Osteoblast (primary cell): ENCODE results near the gene CLDN25. TPM values are rescaled to one million over a fixed set of nuclear protein-coding genes. Genes with fewer than 3 reads are reported as not detected.
"Not testable (repeated sequence)": the region's sequence is repeated elsewhere in the genome, so short reads cannot be mapped to it uniquely, and the experiment has no call there.

Experiments
- DNase-seq: peaks from one replicate; pipeline ENCODE4 v3.0.0; 2011; ENCODE audit warnings: low spot score, mixed read lengths; ENCODE audit not compliant: insufficient read length; ENCODE audit errors: missing footprints
- H2AFZ ChIP-seq: 2 replicates; pipeline ENCODE4 v1.6.0; 2011; ENCODE audit warnings: mild to moderate bottlenecking, low read length
- H3K27ac ChIP-seq: 2 replicates; pipeline ENCODE4 v1.5.1; 2011; ENCODE audit warnings: mild to moderate bottlenecking, low read depth, low read length, moderate library complexity
- H3K27me3 ChIP-seq: 2 replicates; pipeline ENCODE4 v1.6.0; 2012; ENCODE audit warnings: mild to moderate bottlenecking, control low read depth, inconsistent platforms, low read length, moderate library complexity; ENCODE audit not compliant: insufficient read depth
- H3K36me3 ChIP-seq: 2 replicates; pipeline ENCODE4 v1.5.1; 2011; ENCODE audit warnings: mild to moderate bottlenecking, low read length, control low read depth, moderate library complexity; ENCODE audit not compliant: insufficient read depth
- H3K4me1 ChIP-seq: 2 replicates; pipeline ENCODE4 v1.5.1; 2011; ENCODE audit warnings: mild to moderate bottlenecking, low read length, control low read depth, moderate library complexity; ENCODE audit not compliant: insufficient read depth
- H3K4me2 ChIP-seq: 2 replicates; pipeline ENCODE4 v1.6.0; 2011; ENCODE audit warnings: mild to moderate bottlenecking, low read length; ENCODE audit not compliant: insufficient read depth
- H3K4me3 ChIP-seq: fragments of 200-600 bp; sonication (generic); 3 replicates; pipeline ENCODE4 v1.5.1; 2012; ENCODE audit warnings: mild to moderate bottlenecking, low read length, inconsistent platforms; ENCODE audit not compliant: insufficient read depth
- H3K79me2 ChIP-seq: 2 replicates; pipeline ENCODE4 v1.6.0; 2012; ENCODE audit warnings: mild to moderate bottlenecking, low read length, control low read depth, inconsistent platforms; ENCODE audit not compliant: insufficient read depth
- H3K9me3 ChIP-seq: 2 replicates; pipeline ENCODE4 v1.5.1; 2011; ENCODE audit warnings: low read depth, low read length, control low read depth
- H4K20me1 ChIP-seq: 2 replicates; pipeline ENCODE4 v1.6.0; 2012; ENCODE audit warnings: mild to moderate bottlenecking, low read length, control low read depth; ENCODE audit not compliant: insufficient read depth
- CTCF ChIP-seq: IDR thresholded peaks from 2 replicates; pipeline ENCODE4 v1.5.1; 2011; ENCODE audit warnings: mild to moderate bottlenecking, low read depth, low read length, moderate library complexity; ENCODE audit errors: extremely low read depth
- total RNA-seq: library from RNA; depleted of rRNA; stranded (reverse); fragments of >200 nt; gene quantifications from 2 replicates; pipeline ENCODE4 v1.2.3, GENCODE V29; 2012

The CLDN25 gene
- total RNA-seq, 1 donor, result not detected

DNA sequence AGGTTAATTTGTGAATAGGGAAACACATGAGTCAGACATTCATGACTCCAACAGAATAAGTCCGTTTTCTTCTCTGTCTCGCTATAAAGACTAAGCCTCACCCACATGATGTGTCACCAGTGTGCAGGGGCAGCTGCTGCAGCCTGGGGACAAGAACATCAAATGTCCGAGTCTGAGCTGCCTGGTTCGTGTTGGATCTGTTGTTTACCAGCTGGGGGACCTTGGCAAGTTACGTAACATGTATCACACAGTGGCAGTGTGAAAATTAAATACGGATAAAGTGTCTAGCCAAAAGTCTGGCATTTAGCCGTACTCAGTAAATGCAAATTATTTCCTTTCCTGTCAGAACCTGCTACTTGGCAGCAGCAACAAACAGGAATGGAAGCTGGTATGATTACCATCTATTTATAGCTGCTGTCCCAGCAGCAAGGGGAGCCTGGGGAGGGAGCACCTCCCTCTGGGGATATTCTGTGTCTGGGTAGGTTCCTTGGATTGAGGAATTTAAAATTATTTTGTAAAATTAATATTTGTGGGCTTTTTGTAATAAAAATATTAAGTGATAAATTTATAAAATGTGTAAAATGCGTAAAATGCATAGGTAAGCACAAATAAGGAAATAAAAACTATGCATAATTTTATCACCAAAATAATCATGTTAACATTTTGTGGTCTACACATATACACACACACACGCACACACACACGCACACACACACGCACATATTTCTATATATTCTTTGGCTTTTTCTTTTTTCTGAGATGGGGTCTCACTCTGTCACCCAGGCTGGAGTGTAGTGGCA is 1.3 kb upstream of the CLDN25 start:
- Histone ChIP-seq H3K4me3 (peak overlapping the region; percentile 48), H2AFZ (peak overlapping the region; percentile 77), H3K27ac (no peak overlapping the region), H3K79me2 (peaks cover 2% of the 10 kb centered on the region), H3K36me3 (no peaks in the 10 kb centered on the region), H3K4me1 (peaks cover 10% of the 10 kb centered on the region), H3K27me3 (peaks cover 24% of the 10 kb centered on the region), H3K9me3 (no peaks in the 10 kb centered on the region), H3K4me2 (peak overlapping the region; percentile 93), H4K20me1 (no peaks in the 10 kb centered on the region)
- no peak for DNase-seq
- no peak for TF ChIP-seq CTCF

- Histone ChIP-seq H3K79me2 (no peaks in the 10 kb centered on the region), H2AFZ (no peak overlapping the region), H3K27ac (no peak overlapping the region), H3K4me1 (peaks cover 6% of the 10 kb centered on the region), H3K27me3 (peaks cover 32% of the 10 kb centered on the region), H3K36me3 (no peaks in the 10 kb centered on the region), H3K4me3 (no peak overlapping the region), H4K20me1 (no peaks in the 10 kb centered on the region), H3K4me2 (no peak overlapping the region), H3K9me3 (no peaks in the 10 kb centered on the region)
- DNase-seq, result no peak
- no peak for TF ChIP-seq CTCF
Observed at GRCh38 chr11:113781682-113782081, 2.1 kb downstream of the CLDN25 start.

DNA sequence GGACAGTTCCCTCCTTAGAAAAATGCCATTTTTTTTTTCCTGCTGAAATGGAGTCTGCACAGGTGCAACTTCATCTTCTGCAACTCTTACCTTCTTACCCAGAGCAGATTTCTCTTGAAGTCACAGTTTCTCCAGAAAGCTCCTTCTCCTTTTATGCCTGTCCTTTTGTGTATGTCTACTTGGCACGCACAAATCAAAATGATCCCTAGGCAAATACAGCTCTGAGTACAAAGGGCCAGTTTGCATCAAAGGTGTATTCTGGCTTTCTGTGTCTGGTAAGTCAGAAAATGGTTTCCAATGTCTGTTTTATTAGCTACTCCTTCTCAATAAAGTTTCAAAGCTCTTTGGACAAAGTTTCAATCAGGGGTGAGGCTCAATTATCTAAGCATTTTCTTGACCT is 2.5 kb downstream of the CLDN25 start:
- H4K20me1 ChIP-seq, result no peaks in the 10 kb centered on the region
- no peak for DNase-seq
- no peak overlapping the region for H3K4me2 ChIP-seq
- no peaks in the 10 kb centered on the region for H3K36me3 ChIP-seq
- TF ChIP-seq CTCF, result no peak
- H3K4me3 ChIP-seq, result no peak overlapping the region
- peaks cover 6% of the 10 kb centered on the region for H3K4me1 ChIP-seq
- H3K27ac ChIP-seq, result no peak overlapping the region
- H3K79me2 ChIP-seq, result no peaks in the 10 kb centered on the region
- peaks cover 30% of the 10 kb centered on the region for H3K27me3 ChIP-seq
- H2AFZ ChIP-seq, result no peak overlapping the region
- no peaks in the 10 kb centered on the region for H3K9me3 ChIP-seq

GRCh38 chr11:113789016-113789415 is 9.4 kb downstream of the CLDN25 start:
- not testable (repeated sequence) for H3K4me1 ChIP-seq, H3K79me2 ChIP-seq, H2AFZ ChIP-seq, H3K36me3 ChIP-seq, H3K9me3 ChIP-seq, H4K20me1 ChIP-seq, H3K4me3 ChIP-seq, H3K27ac ChIP-seq, DNase-seq, H3K4me2 ChIP-seq
- H3K27me3 ChIP-seq, result peaks cover 11% of the 10 kb centered on the region
